Mesenchymal stem cell (in vitro differentiated cells and primary cell): ENCODE results near the gene DLGAP1.

Experiments used
- DNase-seq: peaks from one replicate; pipeline ENCODE4 v3.0.0-alpha.2; 2013
- H2AFZ ChIP-seq: one replicate; pipeline ENCODE4 v1.6.1; 2013; ENCODE audit warnings: low read depth, mild to moderate bottlenecking, control low read depth, inconsistent platforms, low read length, moderate library complexity
- H2AK5ac ChIP-seq: 2 replicates; pipeline ENCODE4 v1.6.1; 2013; ENCODE audit warnings: low read length, moderate library complexity, mild to moderate bottlenecking, inconsistent platforms; ENCODE audit not compliant: severe bottlenecking
- H2BK120ac ChIP-seq: one replicate; pipeline ENCODE4 v1.6.1; 2013; ENCODE audit warnings: low read depth, mild to moderate bottlenecking, inconsistent platforms, low read length, moderate library complexity
- H2BK12ac ChIP-seq, 2 experiments: one replicate each; pipeline ENCODE4 v1.6.1; 2013; ENCODE audit warnings: inconsistent platforms in 2 of 2, low read length in 2 of 2, mild to moderate bottlenecking in 2 of 2, moderate library complexity in 2 of 2, control low read depth in 1 of 2
- H2BK15ac ChIP-seq: one replicate; pipeline ENCODE4 v1.6.1; 2013; ENCODE audit warnings: mild to moderate bottlenecking, low read depth, inconsistent platforms; ENCODE audit not compliant: poor library complexity, severe bottlenecking
- H2BK5ac ChIP-seq: 2 replicates; pipeline ENCODE4 v1.6.1; 2013; ENCODE audit warnings: low read depth, mild to moderate bottlenecking, low read length, control low read depth, inconsistent platforms; ENCODE audit not compliant: poor library complexity, severe bottlenecking
- H3K14ac ChIP-seq, 2 experiments: one replicate each; pipeline ENCODE4 v1.6.1; 2013; ENCODE audit warnings: inconsistent platforms in 2 of 2, low read length in 2 of 2, control low read depth in 1 of 2, mild to moderate bottlenecking in 1 of 2, moderate library complexity in 1 of 2
- H3K18ac ChIP-seq, 2 experiments: one replicate each; pipeline ENCODE4 v1.6.1; 2013; ENCODE audit warnings: inconsistent platforms in 2 of 2, low read length in 2 of 2, control low read depth in 1 of 2, low read depth in 1 of 2, mild to moderate bottlenecking in 1 of 2
- H3K23ac ChIP-seq, 2 experiments: one replicate each; pipeline ENCODE4 v1.6.1; 2013; ENCODE audit warnings: inconsistent platforms in 2 of 2, low read length in 2 of 2, mild to moderate bottlenecking in 2 of 2, moderate library complexity in 2 of 2, control low read depth in 1 of 2
- H3K27ac ChIP-seq: 2 replicates; pipeline ENCODE4 v1.5.1; 2013; ENCODE audit warnings: mild to moderate bottlenecking, moderate library complexity, low read length, control low read depth, inconsistent platforms; ENCODE audit not compliant: poor library complexity, severe bottlenecking
- H3K27me3 ChIP-seq, 2 experiments: 2 replicates each; pipeline versions ENCODE4 v1.6.1 to v1.7.0; 2013; ENCODE audit warnings: low read length in 2 of 2, mild to moderate bottlenecking in 2 of 2, moderate library complexity in 2 of 2, control low read depth in 1 of 2, inconsistent platforms in 1 of 2; ENCODE audit not compliant: control insufficient read depth in 1 of 2, insufficient read depth in 1 of 2
- H3K36me3 ChIP-seq, 2 experiments: 2 replicates each; pipeline versions ENCODE4 v1.6.1 to v1.7.0; 2013; ENCODE audit warnings: low read length in 2 of 2, control low read depth in 1 of 2, inconsistent platforms in 1 of 2, low read depth in 1 of 2, mild to moderate bottlenecking in 1 of 2; ENCODE audit not compliant: insufficient read depth in 2 of 2, control insufficient read depth in 1 of 2
- H3K4ac ChIP-seq, 2 experiments: one replicate each; pipeline ENCODE4 v1.6.1; 2013; ENCODE audit warnings: inconsistent platforms in 2 of 2, low read length in 2 of 2, mild to moderate bottlenecking in 2 of 2, moderate library complexity in 2 of 2, control low read depth in 1 of 2, low read depth in 1 of 2
- H3K4me1 ChIP-seq: 2 replicates; pipeline ENCODE4 v1.6.1; 2013; ENCODE audit warnings: low read depth, low read length, control low read depth; ENCODE audit not compliant: control insufficient read depth, insufficient read depth
- H3K4me2 ChIP-seq: 2 replicates; pipeline ENCODE4 v1.6.1; 2013; ENCODE audit warnings: low read length, mild to moderate bottlenecking, inconsistent platforms; ENCODE audit not compliant: poor library complexity, severe bottlenecking
- H3K4me3 ChIP-seq, 2 experiments: 2 replicates each; pipeline versions ENCODE4 v1.5.1 to v1.7.0; 2013; ENCODE audit warnings: low read length in 2 of 2, mild to moderate bottlenecking in 2 of 2, control low read depth in 1 of 2, low read depth in 1 of 2; ENCODE audit not compliant: insufficient read depth in 1 of 2
- H3K79me1 ChIP-seq: replicated peaks from 2 replicates; pipeline ENCODE4 v1.6.1; 2013; ENCODE audit warnings: mild to moderate bottlenecking, control low read depth, low read length, inconsistent platforms; ENCODE audit not compliant: poor library complexity, severe bottlenecking
- H3K9ac ChIP-seq: 2 replicates; pipeline ENCODE4 v1.7.0; 2013; ENCODE audit warnings: mild to moderate bottlenecking, low read length, moderate library complexity
- H3K9me3 ChIP-seq: 2 replicates; pipeline ENCODE4 v1.7.0; 2013; ENCODE audit warnings: mild to moderate bottlenecking, low read length; ENCODE audit not compliant: control insufficient read depth
- H4K8ac ChIP-seq: one replicate; pipeline ENCODE4 v1.6.1; 2013; ENCODE audit warnings: inconsistent platforms, mild to moderate bottlenecking, low read length, moderate library complexity
- H4K91ac ChIP-seq: one replicate; pipeline ENCODE4 v1.6.1; 2013; ENCODE audit warnings: mild to moderate bottlenecking, low read length, inconsistent platforms
- WGBS: methylation state at CpG from one replicate; pipeline ENCODE4 v1.1.7; 2013; ENCODE audit warnings: mixed read lengths; 5-methylcytosine and 5-hydroxymethylcytosine counted together

Gene DLGAP1

DNA sequence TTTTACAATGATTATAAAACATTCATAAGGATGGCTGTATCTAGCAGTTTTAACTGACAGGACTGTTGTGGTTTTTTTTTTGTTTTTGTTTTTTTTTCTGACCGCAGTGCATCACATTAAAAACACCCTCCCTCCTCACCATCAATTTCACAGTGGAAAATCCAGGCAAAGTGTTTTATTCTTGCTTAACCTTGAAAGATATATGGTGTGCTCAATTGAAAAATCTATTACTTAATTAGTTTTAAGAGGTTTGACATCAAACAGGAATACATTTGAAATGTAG is 250.7 kb downstream of the DLGAP1 start:
- no peaks in the 10 kb centered on the region for H3K36me3 ChIP-seq
- no peak overlapping the region for H4K91ac ChIP-seq
- H3K14ac ChIP-seq = no peak overlapping the region
- no peak overlapping the region for H3K23ac ChIP-seq
- H3K9me3 ChIP-seq = peaks cover 4% of the 10 kb centered on the region
- no peaks in the 10 kb centered on the region for H3K4me1 ChIP-seq
- no CpG with 5 or more reads among the region's 1 CpG for WGBS
- no peak overlapping the region for H3K4me3 ChIP-seq
- H2AK5ac ChIP-seq = no peak overlapping the region
- H4K8ac ChIP-seq = no peak overlapping the region
- H3K27ac ChIP-seq = no peak overlapping the region
- no peak overlapping the region for H2AFZ ChIP-seq
- H3K4me2 ChIP-seq = no peak overlapping the region
- H3K27me3 ChIP-seq = no peaks in the 10 kb centered on the region
- no peak overlapping the region for H3K4ac ChIP-seq
- DNase-seq = no peak
- no peak overlapping the region for H3K9ac ChIP-seq
- no peak overlapping the region for H2BK12ac ChIP-seq
- H2BK120ac ChIP-seq = no peak overlapping the region
- no peaks in the 10 kb centered on the region for H3K79me1 ChIP-seq
- no peak overlapping the region for H2BK5ac ChIP-seq
- no peak overlapping the region for H2BK15ac ChIP-seq
- no peak overlapping the region for H3K18ac ChIP-seq

DNA sequence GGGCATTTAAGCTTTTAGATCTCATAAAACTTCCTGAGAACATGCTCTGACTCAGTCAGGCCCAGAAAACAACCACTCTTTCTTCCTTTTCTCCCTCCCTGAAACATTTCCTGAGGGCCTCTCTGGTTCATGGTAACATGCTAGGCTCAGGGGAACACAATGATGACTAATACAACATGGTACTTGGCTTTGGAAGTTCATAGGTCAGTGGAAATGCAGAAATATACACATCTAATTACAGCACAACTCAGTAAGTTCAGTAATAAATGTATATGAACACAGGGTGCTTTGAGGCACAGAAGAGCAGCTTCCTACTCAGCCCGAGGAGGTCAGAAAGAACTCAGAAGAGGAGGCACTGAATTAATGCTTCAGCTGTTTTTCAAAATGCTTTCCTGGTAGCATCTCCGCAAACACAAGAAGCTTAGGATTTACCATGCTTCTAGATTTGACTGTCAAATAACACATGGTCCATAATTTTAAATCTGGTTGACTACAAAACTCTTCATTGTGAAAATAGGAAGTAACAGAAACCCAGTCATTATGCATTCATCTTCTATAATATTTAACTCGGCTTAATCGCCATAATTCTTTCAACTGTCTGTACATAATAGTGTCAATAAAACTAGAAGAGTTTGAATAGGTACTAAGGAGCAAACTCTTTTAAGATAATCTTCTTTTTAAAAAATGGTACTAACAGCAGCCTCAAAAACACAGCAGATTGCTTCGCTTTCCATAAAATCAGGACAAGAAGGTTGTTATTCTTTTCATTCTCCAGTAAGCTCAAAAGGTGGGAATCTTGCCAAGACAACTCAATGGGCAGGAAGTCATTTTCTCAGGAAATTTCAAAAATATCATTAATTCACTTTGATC is 251.3 kb downstream of the DLGAP1 start:
- Histone ChIP-seq H2BK15ac (no peak overlapping the region), H3K9ac (no peak overlapping the region), H3K27me3 (no peaks in the 10 kb centered on the region), H3K36me3 (no peaks in the 10 kb centered on the region), H3K14ac (no peak overlapping the region), H3K18ac (no peak overlapping the region), H3K4me2 (no peak overlapping the region), H3K23ac (no peak overlapping the region), H4K8ac (no peak overlapping the region), H2AFZ (no peak overlapping the region), H3K4me1 (no peaks in the 10 kb centered on the region), H2BK5ac (no peak overlapping the region), H2AK5ac (no peak overlapping the region), H2BK12ac (no peak overlapping the region), H3K79me1 (no peaks in the 10 kb centered on the region), H4K91ac (no peak overlapping the region), H3K4ac (no peak overlapping the region), H3K27ac (no peak overlapping the region), H3K4me3 (no peak overlapping the region), H2BK120ac (no peak overlapping the region), H3K9me3 (peaks cover 4% of the 10 kb centered on the region)
- 77% methylated on average over 3 of the region's 5 CpGs for WGBS
- no peak for DNase-seq

DNA sequence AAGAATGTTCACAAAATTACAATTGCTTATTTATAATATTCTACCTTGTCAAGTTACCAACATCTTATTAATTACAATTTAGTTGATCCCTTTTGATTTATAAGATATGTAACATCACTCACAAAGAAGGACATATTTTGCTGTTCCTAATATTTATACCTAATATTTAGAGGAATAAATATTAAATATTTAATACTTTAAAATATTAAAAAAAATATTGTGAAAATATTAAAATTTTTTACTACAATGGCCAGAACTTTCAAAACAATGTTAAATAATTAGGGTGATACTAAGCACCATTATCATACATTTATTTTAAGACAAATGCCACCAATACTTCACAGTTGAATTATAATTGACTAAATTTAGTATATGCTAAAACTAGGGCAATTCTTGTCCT is 254.7 kb downstream of the DLGAP1 start:
- H2BK15ac ChIP-seq = no peak overlapping the region
- H3K9me3 ChIP-seq = peaks cover 4% of the 10 kb centered on the region
- no peak overlapping the region for H3K4me3 ChIP-seq
- no peak overlapping the region for H3K23ac ChIP-seq
- no peak for DNase-seq
- H3K4me1 ChIP-seq = no peaks in the 10 kb centered on the region
- H3K27ac ChIP-seq = no peak overlapping the region
- H4K91ac ChIP-seq = no peak overlapping the region
- no peak overlapping the region for H3K14ac ChIP-seq
- H3K4ac ChIP-seq = no peak overlapping the region
- H2BK12ac ChIP-seq = no peak overlapping the region
- no peak overlapping the region for H2AK5ac ChIP-seq
- no peak overlapping the region for H2BK5ac ChIP-seq
- no peak overlapping the region for H2AFZ ChIP-seq
- no peak overlapping the region for H3K9ac ChIP-seq
- H3K79me1 ChIP-seq = no peaks in the 10 kb centered on the region
- no peaks in the 10 kb centered on the region for H3K36me3 ChIP-seq
- no peak overlapping the region for H3K18ac ChIP-seq
- H4K8ac ChIP-seq = no peak overlapping the region
- no peak overlapping the region for H3K4me2 ChIP-seq
- no peaks in the 10 kb centered on the region for H3K27me3 ChIP-seq
- H2BK120ac ChIP-seq = no peak overlapping the region

DNA sequence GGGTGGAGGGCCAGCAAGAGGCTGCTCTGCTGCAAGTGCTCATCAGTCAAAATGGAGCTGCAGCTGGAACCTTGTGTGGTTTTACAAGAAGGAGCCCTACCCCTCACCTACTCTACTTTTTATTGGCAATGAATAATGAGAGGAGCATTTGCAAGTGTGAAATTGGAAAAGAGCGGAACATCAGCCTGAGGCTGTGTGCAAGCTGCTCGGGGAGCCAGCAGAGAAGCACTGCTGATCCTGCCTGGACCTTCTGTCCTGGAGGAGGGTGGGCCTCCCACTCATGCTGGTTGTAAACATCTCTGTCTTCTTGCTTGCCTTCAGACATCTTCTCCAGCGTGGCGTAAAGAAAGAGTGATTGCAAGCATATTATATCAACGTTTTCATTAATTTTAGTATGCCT is 256.2 kb downstream of the DLGAP1 start:
- no peak overlapping the region for H3K9ac ChIP-seq
- DNase-seq = no peak
- no peak overlapping the region for H3K14ac ChIP-seq
- no peaks in the 10 kb centered on the region for H3K36me3 ChIP-seq
- no peak overlapping the region for H4K91ac ChIP-seq
- H2AK5ac ChIP-seq = no peak overlapping the region
- H3K4me3 ChIP-seq = no peak overlapping the region
- H2AFZ ChIP-seq = no peak overlapping the region
- no peak overlapping the region for H2BK15ac ChIP-seq
- H3K23ac ChIP-seq = no peak overlapping the region
- H3K9me3 ChIP-seq = peaks cover 4% of the 10 kb centered on the region
- H2BK120ac ChIP-seq = no peak overlapping the region
- H3K4me2 ChIP-seq = no peak overlapping the region
- H3K79me1 ChIP-seq = no peaks in the 10 kb centered on the region
- H2BK5ac ChIP-seq = no peak overlapping the region
- no peak overlapping the region for H3K18ac ChIP-seq
- WGBS = 84% methylated on average over 4 of the region's 5 CpGs
- no peak overlapping the region for H3K27ac ChIP-seq
- no peak overlapping the region for H3K4ac ChIP-seq
- no peak overlapping the region for H4K8ac ChIP-seq
- no peaks in the 10 kb centered on the region for H3K27me3 ChIP-seq
- no peaks in the 10 kb centered on the region for H3K4me1 ChIP-seq
- H2BK12ac ChIP-seq = no peak overlapping the region
